Measurements from ENCODE around the gene FYB1.

FYB1 gene

DNA sequence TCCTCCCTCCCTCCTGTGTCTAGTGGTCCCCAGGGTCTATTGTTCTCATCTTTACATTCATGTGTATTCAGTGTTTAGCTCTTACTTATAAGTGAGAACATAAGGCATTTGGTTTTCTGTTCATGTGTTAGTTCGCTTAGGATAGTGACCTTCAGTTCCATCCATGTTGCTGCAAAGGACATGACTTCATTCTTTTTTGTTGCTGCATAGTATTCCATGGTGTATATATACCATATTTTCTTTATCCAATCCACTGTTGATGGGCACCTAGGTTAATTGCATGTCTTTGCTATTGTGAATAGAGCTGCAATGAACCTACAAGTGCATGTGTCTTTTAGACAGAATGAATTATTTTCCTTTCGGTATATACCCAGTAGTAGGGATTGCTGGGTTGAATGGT, 46.8 kb downstream of the FYB1 start:
- no peak for DNase-seq (ENCODE audit: low spot score)
- ChIA-PET CTCF (no interaction called here), POLR2A (ENCODE audit: low non-redundant PET) (no interaction called here)
- TF ChIP-seq, protein P1, sequence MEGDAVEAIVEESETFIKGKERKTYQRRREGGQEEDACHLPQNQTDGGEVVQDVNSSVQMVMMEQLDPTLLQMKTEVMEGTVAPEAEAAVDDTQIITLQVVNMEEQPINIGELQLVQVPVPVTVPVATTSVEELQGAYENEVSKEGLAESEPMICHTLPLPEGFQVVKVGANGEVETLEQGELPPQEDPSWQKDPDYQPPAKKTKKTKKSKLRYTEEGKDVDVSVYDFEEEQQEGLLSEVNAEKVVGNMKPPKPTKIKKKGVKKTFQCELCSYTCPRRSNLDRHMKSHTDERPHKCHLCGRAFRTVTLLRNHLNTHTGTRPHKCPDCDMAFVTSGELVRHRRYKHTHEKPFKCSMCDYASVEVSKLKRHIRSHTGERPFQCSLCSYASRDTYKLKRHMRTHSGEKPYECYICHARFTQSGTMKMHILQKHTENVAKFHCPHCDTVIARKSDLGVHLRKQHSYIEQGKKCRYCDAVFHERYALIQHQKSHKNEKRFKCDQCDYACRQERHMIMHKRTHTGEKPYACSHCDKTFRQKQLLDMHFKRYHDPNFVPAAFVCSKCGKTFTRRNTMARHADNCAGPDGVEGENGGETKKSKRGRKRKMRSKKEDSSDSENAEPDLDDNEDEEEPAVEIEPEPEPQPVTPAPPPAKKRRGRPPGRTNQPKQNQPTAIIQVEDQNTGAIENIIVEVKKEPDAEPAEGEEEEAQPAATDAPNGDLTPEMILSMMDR (conservative IDR thresholded peaks at IDR 0.05; ENCODE audit: low read depth), result no peak
- H3K27ac ChIP-seq, result no peak overlapping the region

DNA sequence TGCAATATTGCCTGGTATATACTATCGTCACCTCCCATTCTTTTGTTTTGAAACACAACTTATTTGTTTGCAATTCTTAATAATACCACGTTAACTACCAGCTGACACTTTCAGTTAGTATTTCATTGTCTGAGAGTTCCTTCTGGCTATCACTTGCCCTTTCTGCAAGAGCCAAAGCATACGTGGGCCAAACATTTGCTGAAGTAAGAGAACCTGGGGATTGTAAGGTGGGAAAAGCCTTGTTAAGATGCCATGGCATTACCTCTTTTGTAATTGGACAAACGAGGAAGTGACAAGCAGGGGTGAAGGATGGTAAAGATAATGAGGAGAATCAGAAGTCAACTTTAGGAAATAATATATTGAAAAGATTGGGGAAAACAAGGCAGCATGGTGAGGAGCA, 47.7 kb downstream of the FYB1 start:
- ChIA-PET CTCF (no interaction called here), POLR2A (ENCODE audit: low non-redundant PET) (no interaction called here)
- TF ChIP-seq, protein P1 (conservative IDR thresholded peaks at IDR 0.05; ENCODE audit: low read depth), result no peak
- no peak for DNase-seq (ENCODE audit: low spot score)
- no peak overlapping the region for H3K27ac ChIP-seq

DNA sequence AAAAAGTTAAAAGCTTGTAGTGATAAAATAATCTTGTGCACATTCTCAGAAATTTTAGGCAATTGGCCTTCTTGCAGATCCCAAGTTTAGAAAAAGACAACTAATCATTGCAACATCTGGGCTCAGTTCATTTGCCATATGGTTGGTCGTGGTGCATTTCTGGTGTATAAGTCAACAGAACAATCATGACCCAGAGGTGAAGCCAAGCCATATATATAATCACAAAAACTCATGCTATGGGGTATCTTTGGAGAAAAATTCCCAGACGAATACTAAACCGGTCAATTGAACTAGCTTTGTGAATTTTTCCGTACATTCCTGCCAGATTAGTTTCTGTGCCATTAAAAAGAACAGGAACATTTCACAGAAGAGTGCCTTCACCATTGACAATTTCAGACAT, 50.3 kb downstream of the FYB1 start:
- DNase-seq (ENCODE audit: low spot score), result no peak
- ChIA-PET POLR2A (ENCODE audit: low non-redundant PET) (no interaction called here), CTCF (no interaction called here)
- no peak overlapping the region for H3K27ac ChIP-seq
- TF ChIP-seq, protein P1 (conservative IDR thresholded peaks at IDR 0.05; ENCODE audit: low read depth), result no peak

DNA sequence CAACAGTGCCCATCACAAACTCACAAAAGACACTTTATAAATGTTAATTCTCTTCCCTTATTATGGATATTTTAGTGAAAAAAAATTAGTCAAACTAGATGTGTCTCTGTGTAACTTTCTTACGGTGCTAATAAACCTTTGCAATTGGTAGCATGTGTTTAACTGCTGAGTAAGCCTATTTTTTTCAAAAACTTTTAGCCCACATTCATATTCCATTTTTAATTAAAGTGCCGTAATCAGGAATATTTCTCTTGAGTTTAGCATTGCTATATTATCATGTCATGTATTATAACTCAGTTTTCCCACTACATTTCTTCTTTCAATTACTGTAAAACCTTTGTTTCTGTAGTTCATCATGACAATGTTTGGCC, 51.4 kb downstream of the FYB1 start:
- CTCF ChIA-PET, result no interaction called here
- TF ChIP-seq, protein P1 (conservative IDR thresholded peaks at IDR 0.05; ENCODE audit: low read depth), result no peak
- POLR2A ChIA-PET (ENCODE audit: low non-redundant PET), result no interaction called here

DNA sequence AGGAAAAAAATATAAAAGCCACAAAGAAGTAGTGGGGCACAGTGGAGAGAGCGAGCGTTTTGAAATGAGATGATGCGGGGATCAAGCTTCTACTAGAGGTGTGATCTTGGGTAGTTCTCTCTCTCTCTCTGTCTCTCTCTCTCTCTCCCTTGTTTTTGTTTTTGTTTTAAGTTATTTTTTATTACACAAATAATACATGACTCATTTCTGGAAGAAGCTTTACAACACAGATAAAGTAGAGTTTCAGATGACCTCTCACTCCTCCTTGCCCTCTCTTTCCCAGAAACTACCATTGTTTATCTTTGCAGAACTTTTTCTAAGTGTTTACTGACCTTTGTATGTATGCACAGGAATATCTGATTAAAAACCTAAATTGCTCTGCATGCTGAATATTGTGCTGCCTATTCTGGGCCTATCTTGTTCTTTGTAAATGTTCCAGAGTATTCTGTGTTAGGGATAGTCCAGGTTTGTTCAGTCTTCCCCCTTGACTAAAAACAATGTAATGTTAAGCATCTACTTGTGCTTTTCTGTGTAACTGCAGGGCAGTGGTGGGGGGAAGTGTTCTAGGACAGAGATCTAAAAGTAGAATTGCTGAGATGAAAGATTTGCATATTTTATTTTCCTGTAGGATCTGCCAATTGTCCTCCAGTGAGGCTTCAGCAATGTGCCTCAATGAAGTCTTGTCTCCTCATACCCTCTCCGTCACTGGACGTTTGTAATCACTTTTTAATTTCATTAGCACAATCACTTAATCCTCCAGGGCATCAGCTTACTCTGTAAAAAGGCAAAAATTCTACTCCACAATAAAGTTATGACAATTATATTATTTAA, 52.0 kb downstream of the FYB1 start:
- CTCF ChIA-PET, result no interaction called here
- no peak overlapping the region for H3K27ac ChIP-seq
- POLR2A ChIA-PET (ENCODE audit: low non-redundant PET), result no interaction called here
- no peak for DNase-seq (ENCODE audit: low spot score)
- TF ChIP-seq, protein P1 (conservative IDR thresholded peaks at IDR 0.05; ENCODE audit: low read depth), result no peak

More for the DNA sequence above, 51.4 kb downstream of the FYB1 start:
- H3K27ac ChIP-seq, result no peak overlapping the region
- no peak for DNase-seq (ENCODE audit: low spot score)

DNA sequence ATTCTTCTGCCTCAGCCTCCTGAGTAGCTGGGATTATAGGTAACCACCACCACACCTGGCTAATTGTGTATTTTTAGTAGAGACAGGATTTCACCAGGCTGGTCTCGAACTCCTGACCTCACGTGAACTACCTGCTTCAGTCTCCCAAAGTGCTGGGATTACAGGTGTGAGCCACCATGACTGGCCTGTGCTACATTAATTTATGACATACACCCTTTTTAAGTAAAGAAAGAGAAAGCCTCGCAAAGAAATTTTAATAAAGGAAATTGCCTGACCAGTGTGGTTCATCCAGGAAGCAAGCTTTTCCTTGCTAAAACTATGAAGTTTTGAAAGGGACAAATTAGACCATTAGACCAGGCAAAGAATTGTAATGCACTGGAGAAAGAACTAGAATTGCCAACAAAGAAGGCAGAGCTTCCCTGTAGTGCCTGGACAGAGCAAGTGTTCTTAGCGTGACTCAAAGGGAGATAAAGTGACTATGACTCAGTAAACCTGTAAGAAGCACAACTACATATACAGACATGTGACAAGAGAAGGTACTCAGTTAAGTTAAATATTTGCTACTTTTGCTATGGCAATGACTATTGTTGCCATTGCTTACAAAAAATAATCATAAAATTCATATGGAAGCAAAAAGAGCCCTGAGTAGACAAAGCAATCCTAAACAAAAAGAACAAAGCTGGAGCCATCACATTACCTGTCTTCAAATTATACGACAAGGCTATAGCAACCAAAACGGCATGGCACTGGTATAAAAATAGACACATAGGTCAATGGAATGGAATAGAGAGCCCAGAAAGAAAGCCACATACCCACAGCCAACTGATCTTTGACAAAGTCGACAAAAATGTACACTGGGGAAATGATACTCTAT, 54.6 kb downstream of the FYB1 start:
- CTCF ChIA-PET, result no interaction called here
- H3K27ac ChIP-seq, result no peak overlapping the region
- peak; percentile 22 for DNase-seq (ENCODE audit: low spot score)
- POLR2A ChIA-PET (ENCODE audit: low non-redundant PET), result no interaction called here
- TF ChIP-seq, protein P1 (conservative IDR thresholded peaks at IDR 0.05; ENCODE audit: low read depth), result no peak
